ENCODE measurements around the gene CRIP3. TPM values are rescaled to one million over a fixed set of nuclear protein-coding genes. Genes with fewer than 3 reads are reported as not detected.
"Not testable (repeated sequence)": the region's sequence is repeated elsewhere in the genome, so short reads cannot be mapped to it uniquely, and the experiment has no call there.

Gene CRIP3
- total and polyA plus RNA-seq, 2 experiments from 2014 or later = not detected

DNA sequence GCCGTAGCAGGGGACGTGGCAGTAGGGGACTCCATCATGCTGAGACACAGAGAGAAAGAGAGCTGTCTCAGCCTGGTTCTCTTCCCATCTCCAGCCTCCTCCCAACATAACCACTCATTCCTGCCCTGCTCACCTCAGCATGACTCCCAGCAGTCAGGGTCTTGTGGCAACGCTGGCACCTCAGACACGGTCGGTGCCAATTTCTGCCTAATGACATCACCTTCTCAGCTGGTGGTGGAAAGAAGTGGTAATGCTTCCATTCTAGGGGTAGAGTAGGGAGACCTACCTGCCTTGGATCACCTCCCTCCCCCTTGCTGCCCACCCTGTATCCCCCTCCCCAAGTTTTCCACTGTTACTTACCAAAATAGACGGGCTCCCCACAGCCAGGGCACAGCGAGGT is 2.5 kb downstream of the CRIP3 start:
- Histone ChIP-seq H4K20me1 (ENCODE audit: insufficient read depth) (no peaks in the 10 kb centered on the region), H3K9me2 (ENCODE audit: insufficient read depth) (no peaks in the 10 kb centered on the region), H3K27me3 (replicated peaks; ENCODE audit: insufficient read depth) (0 out of 2 replicates have a peak, but pooled peaks cover under 1% of the 10 kb centered on the region), H3K27ac (no peak overlapping the region), H2AFZ (no peak overlapping the region), H3K9ac (no peak overlapping the region), H3K4me1 (ENCODE audit: insufficient read depth) (no peaks in the 10 kb centered on the region; the same call in 1 of the 2 replicates), H3K4me2 (ENCODE audit: unreplicated experiment) (no peak overlapping the region), H3K9me3 (ENCODE audit: low read depth) (no peaks in the 10 kb centered on the region), H3F3A (ENCODE audit: insufficient read depth) (no peaks in the 10 kb centered on the region), H3K79me2 (ENCODE audit: insufficient read depth) (no peaks in the 10 kb centered on the region), H3K4me3 (no peak overlapping the region), H3K36me3 (ENCODE audit: low read depth) (no peaks in the 10 kb centered on the region)
- in situ Hi-C loops (cut with MboI) = no loop called here
- WGBS, 2 experiments (ENCODE audit: low coverage in 1 of 2, low lambda C conversion rate in 2 of 2, missing lambda C conversion rate in 2 of 2) = 65 to 74% methylated on average over 7 of the region's 7 CpGs
- no peak for DNase-seq
- no peak for TF ChIP-seq EZH2 (IDR thresholded peaks at IDR 0.05; ENCODE audit: insufficient read depth, poor library complexity, severe bottlenecking)

DNA sequence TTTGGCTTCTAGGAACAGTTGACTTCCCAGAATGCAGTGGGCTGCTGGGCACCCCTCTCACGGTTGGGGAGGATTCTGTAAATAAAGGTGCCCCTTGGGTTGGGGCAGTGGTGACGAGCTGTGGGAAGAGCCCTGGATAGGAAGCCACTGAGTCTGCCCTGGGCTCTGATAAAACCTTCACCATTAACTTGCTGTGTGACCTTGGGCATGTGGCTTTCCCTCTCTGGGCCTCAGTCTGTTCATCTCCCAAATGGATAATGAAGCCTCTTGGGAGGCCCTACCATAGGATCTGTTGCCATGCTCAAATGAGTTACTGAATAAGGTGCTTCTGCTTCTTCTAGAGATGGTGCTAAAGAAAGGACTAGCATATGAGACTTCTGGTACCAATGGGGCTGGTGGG is 3.7 kb downstream of the CRIP3 start:
- no peak overlapping the region for H2AFZ ChIP-seq
- H3K9me3 ChIP-seq (ENCODE audit: low read depth) = no peaks in the 10 kb centered on the region
- no peaks in the 10 kb centered on the region for H3K4me1 ChIP-seq (ENCODE audit: insufficient read depth)
- no peak overlapping the region for H3K27ac ChIP-seq
- WGBS, 2 experiments (ENCODE audit: low coverage in 1 of 2, low lambda C conversion rate in 2 of 2, missing lambda C conversion rate in 2 of 2) = 29 to 74% methylated on average over 2 of the region's 2 CpGs
- H3K27me3 ChIP-seq (replicated peaks; ENCODE audit: insufficient read depth) = 0 out of 2 replicates have a peak, but pooled peaks cover 3% of the 10 kb centered on the region
- H3K9me2 ChIP-seq (ENCODE audit: insufficient read depth) = no peaks in the 10 kb centered on the region
- TF ChIP-seq EZH2 (IDR thresholded peaks at IDR 0.05; ENCODE audit: insufficient read depth, poor library complexity, severe bottlenecking) = no peak
- no peak for TF ChIP-seq EZH2phosphoT487 (IDR thresholded peaks at IDR 0.05; ENCODE audit: insufficient read depth, low read depth)
- no peaks in the 10 kb centered on the region for H3K79me2 ChIP-seq (ENCODE audit: insufficient read depth)
- no peak overlapping the region for H3K9ac ChIP-seq
- H3K4me3 ChIP-seq = no peak overlapping the region
- no peak for DNase-seq
- no peaks in the 10 kb centered on the region for H3K36me3 ChIP-seq (ENCODE audit: low read depth)
- no peak overlapping the region for H3K4me2 ChIP-seq (ENCODE audit: unreplicated experiment)
- in situ Hi-C loops (cut with MboI) = no loop called here
- no peaks in the 10 kb centered on the region for H4K20me1 ChIP-seq (ENCODE audit: insufficient read depth)
- no peaks in the 10 kb centered on the region for H3F3A ChIP-seq (ENCODE audit: insufficient read depth)

DNA sequence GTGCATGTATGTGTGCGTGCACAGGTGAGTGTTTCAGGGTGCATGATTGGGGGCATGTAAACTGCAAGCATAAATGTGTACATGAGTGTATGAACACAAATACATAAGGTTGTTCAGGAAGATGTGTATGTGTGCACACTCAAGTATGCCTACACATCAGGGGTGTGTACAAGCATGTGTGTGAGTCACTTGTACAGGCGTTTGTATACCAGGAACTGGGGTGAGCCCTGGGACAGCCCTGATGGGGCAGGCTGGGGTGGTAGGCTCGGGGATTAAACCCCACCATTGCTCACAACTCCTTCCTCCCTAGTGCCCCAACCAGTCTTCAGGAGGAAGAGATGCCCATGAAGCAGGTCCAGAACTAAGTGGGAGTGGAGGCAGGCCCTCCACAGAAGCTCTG is 4.3 kb downstream of the CRIP3 start:
- H3K9ac ChIP-seq = no peak overlapping the region
- in situ Hi-C loops (cut with MboI) = no loop called here

DNA sequence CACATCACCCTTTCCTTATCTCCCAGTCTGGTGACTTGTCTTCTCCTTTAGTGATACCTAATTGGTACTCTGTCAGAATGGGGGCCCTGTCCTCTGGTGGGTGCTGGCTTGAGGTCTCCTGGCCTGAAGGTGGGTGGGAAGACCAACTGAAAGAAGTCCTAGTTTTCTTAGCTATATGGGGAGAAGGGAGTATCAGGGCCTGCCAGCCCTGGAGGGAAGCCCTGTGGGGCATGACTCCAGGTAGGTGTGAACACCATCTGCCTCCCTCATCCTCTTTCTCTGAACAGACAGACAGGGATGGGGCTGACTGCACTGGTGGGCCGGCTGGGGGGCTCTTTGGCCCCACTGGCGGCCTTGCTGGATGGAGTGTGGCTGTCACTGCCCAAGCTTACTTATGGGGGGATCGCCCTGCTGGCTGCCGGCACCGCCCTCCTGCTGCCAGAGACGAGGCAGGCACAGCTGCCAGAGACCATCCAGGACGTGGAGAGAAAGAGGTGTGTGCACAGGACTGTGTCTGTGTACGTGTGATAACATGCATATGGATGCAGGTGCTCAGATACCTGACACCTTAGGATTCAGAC is 4.8 kb downstream of the CRIP3 start:
- Histone ChIP-seq H3K4me2 (ENCODE audit: unreplicated experiment) (no peak overlapping the region), H3K4me3 (no peak overlapping the region), H3K79me2 (ENCODE audit: insufficient read depth) (no peaks in the 10 kb centered on the region), H4K20me1 (ENCODE audit: insufficient read depth) (no peaks in the 10 kb centered on the region), H3K4me1 (ENCODE audit: insufficient read depth) (no peaks in the 10 kb centered on the region), H3K27ac (no peak overlapping the region), H3K9me2 (ENCODE audit: insufficient read depth) (no peaks in the 10 kb centered on the region), H3K9ac (no peak overlapping the region), H2AFZ (no peak overlapping the region), H3K36me3 (ENCODE audit: low read depth) (no peaks in the 10 kb centered on the region), H3K27me3 (replicated peaks; ENCODE audit: insufficient read depth) (peaks cover 7% of the 10 kb centered on the region; the same call in 1 of the 2 replicates), H3F3A (ENCODE audit: insufficient read depth) (no peaks in the 10 kb centered on the region), H3K9me3 (ENCODE audit: low read depth) (no peaks in the 10 kb centered on the region)
- TF ChIP-seq EZH2phosphoT487 (IDR thresholded peaks at IDR 0.05; ENCODE audit: insufficient read depth, low read depth) (no peak), EZH2 (IDR thresholded peaks at IDR 0.05; ENCODE audit: insufficient read depth, poor library complexity, severe bottlenecking) (no peak)
- in situ Hi-C loops (cut with MboI) = no loop called here
- no peak for DNase-seq
- WGBS, 2 experiments (ENCODE audit: low coverage in 1 of 2, low lambda C conversion rate in 2 of 2, missing lambda C conversion rate in 2 of 2) = 33 to 36% methylated on average over 8 of the region's 8 CpGs

More for the DNA sequence above, 4.3 kb downstream of the CRIP3 start:
- no peak for DNase-seq
- Histone ChIP-seq H3K27me3 (replicated peaks; ENCODE audit: insufficient read depth) (peaks cover 5% of the 10 kb centered on the region; the same call in 1 of the 2 replicates), H3K27ac (no peak overlapping the region), H3K36me3 (ENCODE audit: low read depth) (no peaks in the 10 kb centered on the region), H3K4me2 (ENCODE audit: unreplicated experiment) (no peak overlapping the region), H3K9me2 (ENCODE audit: insufficient read depth) (no peaks in the 10 kb centered on the region), H4K20me1 (ENCODE audit: insufficient read depth) (no peaks in the 10 kb centered on the region), H2AFZ (no peak overlapping the region), H3K4me3 (no peak overlapping the region), H3F3A (ENCODE audit: insufficient read depth) (no peaks in the 10 kb centered on the region), H3K4me1 (ENCODE audit: insufficient read depth) (no peaks in the 10 kb centered on the region), H3K79me2 (ENCODE audit: insufficient read depth) (no peaks in the 10 kb centered on the region), H3K9me3 (ENCODE audit: low read depth) (no peaks in the 10 kb centered on the region)
- TF ChIP-seq EZH2phosphoT487 (IDR thresholded peaks at IDR 0.05; ENCODE audit: insufficient read depth, low read depth) (no peak), EZH2 (IDR thresholded peaks at IDR 0.05; ENCODE audit: insufficient read depth, poor library complexity, severe bottlenecking) (no peak)
- WGBS, 2 experiments (ENCODE audit: low coverage in 1 of 2, low lambda C conversion rate in 2 of 2, missing lambda C conversion rate in 2 of 2) = 48 to 57% methylated on average over 3 of the region's 3 CpGs

DNA sequence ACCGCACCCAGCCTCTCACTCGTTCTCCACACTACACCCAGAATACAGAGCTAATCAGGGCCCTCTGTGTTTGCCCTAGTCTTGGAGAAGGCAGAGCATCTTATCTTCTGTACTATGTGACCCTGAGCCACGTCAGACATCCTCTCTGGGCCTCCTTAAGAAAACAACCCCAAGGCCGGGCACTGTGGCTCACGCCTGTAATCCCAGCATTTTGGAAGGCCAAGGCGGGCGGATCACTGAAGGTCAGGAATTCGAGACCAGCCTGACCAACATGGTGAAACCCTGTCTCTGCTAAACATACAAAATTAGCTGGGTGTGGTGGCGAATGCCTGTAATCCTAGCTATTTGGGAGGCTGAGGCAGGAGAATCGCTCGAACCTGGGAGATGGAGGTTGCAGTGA is 5.6 kb downstream of the CRIP3 start:
- H3K4me1 ChIP-seq (ENCODE audit: insufficient read depth); H3K4me2 ChIP-seq (ENCODE audit: unreplicated experiment); H3F3A ChIP-seq (ENCODE audit: insufficient read depth); H3K79me2 ChIP-seq (ENCODE audit: insufficient read depth); in situ Hi-C loops (cut with MboI); H3K27me3 ChIP-seq (replicated peaks; ENCODE audit: insufficient read depth); H3K9me3 ChIP-seq (ENCODE audit: low read depth); H3K9ac ChIP-seq; H2AFZ ChIP-seq; H3K4me3 ChIP-seq; H3K27ac ChIP-seq; DNase-seq; H4K20me1 ChIP-seq (ENCODE audit: insufficient read depth); H3K36me3 ChIP-seq (ENCODE audit: low read depth); H3K9me2 ChIP-seq (ENCODE audit: insufficient read depth): not testable (repeated sequence)
- 77 to 83% methylated on average over 11 of the region's 11 CpGs for WGBS, 2 experiments (ENCODE audit: low coverage in 1 of 2, low lambda C conversion rate in 2 of 2, missing lambda C conversion rate in 2 of 2)
